SU-DHL-6 (cell line): ENCODE data around the gene TMPRSS5.

ENCODE experiments used
- EZH2phosphoT487 ChIP-seq: fragments of 200-600 bp; sonication (generic), shearing (Covaris generic); conservative IDR thresholded peaks from 2 replicates; pipeline ENCODE4 v1.6.1; 2018; ENCODE audit warnings: mild to moderate bottlenecking, antibody characterized with exemption, low read length, moderate library complexity, mixed read lengths
- TF ChIP-seq, protein P1 (sequence below): fragments of 200-600 bp; sonication (generic); IDR thresholded peaks from one replicate; pipeline ENCODE4 v1.5.1; 2017; ENCODE audit warnings: antibody characterized with exemption, mild to moderate bottlenecking, low read length, moderate library complexity; ENCODE audit not compliant: insufficient read depth, poor library complexity, severe bottlenecking

- TF ChIP-seq, protein P1, sequence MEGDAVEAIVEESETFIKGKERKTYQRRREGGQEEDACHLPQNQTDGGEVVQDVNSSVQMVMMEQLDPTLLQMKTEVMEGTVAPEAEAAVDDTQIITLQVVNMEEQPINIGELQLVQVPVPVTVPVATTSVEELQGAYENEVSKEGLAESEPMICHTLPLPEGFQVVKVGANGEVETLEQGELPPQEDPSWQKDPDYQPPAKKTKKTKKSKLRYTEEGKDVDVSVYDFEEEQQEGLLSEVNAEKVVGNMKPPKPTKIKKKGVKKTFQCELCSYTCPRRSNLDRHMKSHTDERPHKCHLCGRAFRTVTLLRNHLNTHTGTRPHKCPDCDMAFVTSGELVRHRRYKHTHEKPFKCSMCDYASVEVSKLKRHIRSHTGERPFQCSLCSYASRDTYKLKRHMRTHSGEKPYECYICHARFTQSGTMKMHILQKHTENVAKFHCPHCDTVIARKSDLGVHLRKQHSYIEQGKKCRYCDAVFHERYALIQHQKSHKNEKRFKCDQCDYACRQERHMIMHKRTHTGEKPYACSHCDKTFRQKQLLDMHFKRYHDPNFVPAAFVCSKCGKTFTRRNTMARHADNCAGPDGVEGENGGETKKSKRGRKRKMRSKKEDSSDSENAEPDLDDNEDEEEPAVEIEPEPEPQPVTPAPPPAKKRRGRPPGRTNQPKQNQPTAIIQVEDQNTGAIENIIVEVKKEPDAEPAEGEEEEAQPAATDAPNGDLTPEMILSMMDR, result no peak
- TF ChIP-seq EZH2phosphoT487, result no peak
Measured at GRCh38 chr11:113645593-113646349, 60.3 kb downstream of the TMPRSS5 start.
